HCT116 (cell line): ENCODE results near the gene SLC24A3. TPM values are rescaled to one million over a fixed set of nuclear protein-coding genes. Genes with fewer than 3 reads are reported as not detected.

Experiments used
- ATAC-seq: fragments of 200-7000 bp; cut with Tn5 transposase; 2 replicates; pipeline ENCODE4 v1.9.1; 2020; ENCODE audit warnings: mild to moderate bottlenecking, moderate library complexity
- BruUV-seq: library from RNA; stranded (reverse); fragments of 400-500 nt; replicated peaks from 2 replicates; lab custom pipeline; 2021; lab: Mats Ljungman, UMichigan
- CTCF ChIA-PET: fragments of 300-600 bp; sonication (Branson Sonifier 250); formaldehyde crosslinking; loops from one replicate; lab custom pipeline; 2021; ENCODE audit warnings: antibody characterized with exemption; lab: Charles Lee
- POLR2A ChIA-PET: fragments of 300-600, 350-600 bp; sonication (Branson Sonifier 250); formaldehyde crosslinking; loops from one replicate; lab custom pipeline; 2021; ENCODE audit warnings: antibody characterized with exemption; lab: Charles Lee
- RAD21 ChIA-PET, 2 experiments: fragments of 300-600 bp; sonication (Branson Sonifier 250); formaldehyde crosslinking; loops; one replicate each; lab custom pipeline; 2023; ENCODE audit warnings: low total read pairs in 2 of 2; ENCODE audit not compliant: uncharacterized antibody in 2 of 2, unreplicated experiment in 2 of 2, low non-redundant PET in 1 of 2; lab: Charles Lee
- DNase-seq: peaks from one replicate; pipeline ENCODE4 v3.0.0-alpha.2; 2010; ENCODE audit warnings: low read depth, low spot score
- H2AFZ ChIP-seq: fragments of 200-600 bp; shearing (Covaris generic), sonication (generic); 2 replicates; pipeline ENCODE4 v1.6.1; 2017; ENCODE audit warnings: low read depth, mixed run types, mixed read lengths, antibody characterized with exemption, low read length; ENCODE audit not compliant: poor library complexity, severe bottlenecking
- H3K27ac ChIP-seq: 2 replicates; pipeline ENCODE4 v1.5.1; 2012; ENCODE audit warnings: low read depth, low read length
- H3K27me3 ChIP-seq: fragments of 200-600 bp; sonication (generic); 2 replicates; pipeline ENCODE4 v1.6.1; 2016; ENCODE audit warnings: mixed run types, low read length, mixed read lengths; ENCODE audit not compliant: insufficient read depth
- H3K36me3 ChIP-seq, 2 experiments: fragments of 200-500 bp in 1 of 2; fragments of 200-600 bp in 1 of 2; sonication (Bioruptor generic) in 1 of 2; sonication (generic) in 1 of 2; 2 replicates each; pipeline versions ENCODE4 v1.5.1 to v1.6.1; 2014 to 2016; ENCODE audit warnings: low read length in 2 of 2, inconsistent platforms in 1 of 2, mixed read lengths in 1 of 2, mixed run types in 1 of 2; ENCODE audit not compliant: insufficient read depth in 2 of 2, control insufficient read depth in 1 of 2
- H3K4me1 ChIP-seq, 2 experiments: fragments of 200-600 bp in 1 of 2; sonication (generic) in 1 of 2; 2 replicates each; pipeline versions ENCODE4 v1.5.1 to v1.6.1; 2012 to 2017; ENCODE audit warnings: low read length in 2 of 2, inconsistent platforms in 1 of 2, mild to moderate bottlenecking in 1 of 2, mixed read lengths in 1 of 2, mixed run types in 1 of 2, moderate library complexity in 1 of 2; ENCODE audit not compliant: insufficient read depth in 2 of 2, control insufficient read depth in 1 of 2
- H3K4me2 ChIP-seq: fragments of 200-600 bp; sonication (generic); 2 replicates; pipeline ENCODE4 v1.6.1; 2017; ENCODE audit warnings: mixed run types, low read length, mixed read lengths
- H3K4me3 ChIP-seq, 2 experiments: fragments of 200-600 bp in 1 of 2; sonication (generic) in 1 of 2; replicated peaks in 1 of 2; 2 replicates each; pipeline ENCODE4 v1.5.1; 2011 to 2016; ENCODE audit warnings: low read length in 2 of 2, control low read depth in 1 of 2, low read depth in 1 of 2, mild to moderate bottlenecking in 1 of 2, mixed read lengths in 1 of 2, mixed run types in 1 of 2
- H3K79me2 ChIP-seq: fragments of 200-600 bp; sonication (generic); 2 replicates; pipeline ENCODE4 v1.6.1; 2017; ENCODE audit warnings: mild to moderate bottlenecking, mixed run types, low read length, moderate library complexity, mixed read lengths; ENCODE audit not compliant: insufficient read depth
- H3K9ac ChIP-seq: fragments of 200-600 bp; sonication (generic); 2 replicates; pipeline ENCODE4 v1.6.1; 2016; ENCODE audit warnings: low read length, mixed read lengths
- H3K9me2 ChIP-seq: fragments of 200-600 bp; sonication (generic), shearing (Covaris generic); 2 replicates; pipeline ENCODE4 v1.6.1; 2017; ENCODE audit warnings: mixed run types, mild to moderate bottlenecking, moderate library complexity; ENCODE audit not compliant: insufficient read depth
- H3K9me3 ChIP-seq, 2 experiments: fragments of 200-500 bp in 1 of 2; fragments of 200-600 bp in 1 of 2; sonication (Bioruptor generic) in 1 of 2; sonication (generic) in 1 of 2; 2 replicates each; pipeline ENCODE4 v1.6.1; 2014 to 2017; ENCODE audit warnings: low read length in 2 of 2, mixed read lengths in 2 of 2, inconsistent platforms in 1 of 2, low read depth in 1 of 2, mild to moderate bottlenecking in 1 of 2, mixed run types in 1 of 2, moderate library complexity in 1 of 2; ENCODE audit not compliant: control insufficient read depth in 1 of 2, insufficient read depth in 1 of 2
- H4K20me1 ChIP-seq: fragments of 200-600 bp; sonication (generic), shearing (Covaris generic); 2 replicates; pipeline ENCODE4 v1.6.1; 2017; ENCODE audit warnings: mixed run types, mild to moderate bottlenecking, moderate library complexity; ENCODE audit not compliant: insufficient read depth
- CBX3 ChIP-seq: IDR thresholded peaks from 2 replicates; pipeline ENCODE4 v1.6.1; 2012; ENCODE audit warnings: low read depth
- CEBPB ChIP-seq: IDR thresholded peaks from 2 replicates; pipeline ENCODE4 v1.6.1; 2012; ENCODE audit warnings: low read depth
- EGR1 ChIP-seq: IDR thresholded peaks from 2 replicates; pipeline ENCODE4 v1.6.1; 2012; ENCODE audit warnings: low read depth
- ELF1 ChIP-seq: IDR thresholded peaks from 2 replicates; pipeline ENCODE4 v1.6.1; 2012; ENCODE audit warnings: low read depth, borderline replicate concordance
- EZH2 ChIP-seq: fragments of 200-600 bp; sonication (generic); IDR thresholded peaks from 2 replicates; pipeline ENCODE4 v1.6.1; 2017; ENCODE audit warnings: antibody characterized with exemption, mixed run types
- FOSL1 ChIP-seq: IDR thresholded peaks from 2 replicates; pipeline ENCODE4 v1.6.1; 2012; ENCODE audit warnings: low read depth
- JUND ChIP-seq: IDR thresholded peaks from 2 replicates; pipeline ENCODE4 v1.6.1; 2012
- POLR2A ChIP-seq: IDR thresholded peaks from 2 replicates; pipeline ENCODE4 v1.7.0; 2011; ENCODE audit warnings: borderline replicate concordance; ENCODE audit not compliant: insufficient read depth, insufficient read length; ENCODE audit errors: extremely low read depth
- POLR2AphosphoS5 ChIP-seq: IDR thresholded peaks from 2 replicates; pipeline ENCODE4 v1.6.1; 2011; ENCODE audit warnings: mild to moderate bottlenecking, low read depth, low read length, moderate library complexity
- RAD21 ChIP-seq: IDR thresholded peaks from 2 replicates; pipeline ENCODE4 v1.6.1; 2012; ENCODE audit warnings: low read depth, mild to moderate bottlenecking
- SIN3A ChIP-seq: IDR thresholded peaks from 2 replicates; pipeline ENCODE4 v1.6.1; 2012; ENCODE audit warnings: low read depth
- SP1 ChIP-seq: IDR thresholded peaks from 2 replicates; pipeline ENCODE4 v1.6.1; 2012; ENCODE audit warnings: low read depth
- YY1 ChIP-seq: IDR thresholded peaks from 2 replicates; pipeline ENCODE4 v1.6.1; 2011; ENCODE audit warnings: low read length, low read depth, moderate library complexity, mild to moderate bottlenecking; ENCODE audit not compliant: insufficient replicate concordance; ENCODE audit errors: extremely low read depth
- ZFX ChIP-seq: fragments of 450-650 bp; IDR thresholded peaks from 2 replicates; pipeline ENCODE4 v1.6.1; 2017
- ZNF274 ChIP-seq: fragments of 200-500 bp; sonication (Bioruptor generic); IDR thresholded peaks from 2 replicates; pipeline ENCODE4 v1.6.1; 2014; ENCODE audit warnings: mild to moderate bottlenecking, low read depth, low read length, inconsistent platforms
- intact Hi-C: fragments of 100-400 bp; cut with micrococcal nuclease; formaldehyde crosslinking; loops from 2 replicates; pipeline ENCODE4 v1.10.0; 2022
- total RNA-seq: library from RNA; stranded (reverse); gene quantifications from one replicate; pipeline ENCODE4 v1.2.1, GENCODE V29; 2021; ENCODE audit not compliant: unreplicated experiment
- TF ChIP-seq, protein P1 (sequence below): IDR thresholded peaks from 2 replicates; pipeline ENCODE4 v1.6.1; 2012
- TF ChIP-seq, protein P2 (sequence below): IDR thresholded peaks from 2 replicates; pipeline ENCODE4 v1.6.1; 2012; ENCODE audit warnings: low read depth
- TF ChIP-seq, protein P3 (sequence below): IDR thresholded peaks from 2 replicates; pipeline ENCODE4 v1.6.1; 2011; ENCODE audit warnings: mild to moderate bottlenecking, low read length, moderate library complexity; ENCODE audit not compliant: insufficient replicate concordance; ENCODE audit errors: extremely low read depth

SLC24A3 gene
- total RNA-seq, 1 experiment from 2014 or later: not detected

DNA sequence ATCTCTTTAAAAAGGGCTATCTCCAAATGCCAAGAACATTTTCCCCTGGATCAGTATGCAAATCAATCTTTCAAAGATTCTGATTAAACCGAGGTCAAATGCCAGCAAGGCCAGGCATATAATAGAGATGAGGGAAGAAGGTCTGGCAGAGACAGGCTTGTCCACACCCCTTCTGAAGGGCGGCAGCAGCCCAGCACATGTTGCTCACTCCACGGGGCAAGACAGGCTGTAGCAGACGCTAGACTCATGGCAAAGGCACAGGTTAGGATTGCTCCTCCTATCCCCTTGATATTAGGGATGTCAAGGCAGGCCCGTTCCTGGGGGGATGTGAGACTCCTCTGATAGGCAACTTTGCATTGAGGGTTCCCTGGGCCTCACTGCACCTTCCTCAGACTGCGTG is 440.9 kb downstream of the SLC24A3 start:
- no peak for TF ChIP-seq FOSL1
- TF ChIP-seq RAD21: no peak
- TF ChIP-seq SP1: no peak
- TF ChIP-seq, protein P1, sequence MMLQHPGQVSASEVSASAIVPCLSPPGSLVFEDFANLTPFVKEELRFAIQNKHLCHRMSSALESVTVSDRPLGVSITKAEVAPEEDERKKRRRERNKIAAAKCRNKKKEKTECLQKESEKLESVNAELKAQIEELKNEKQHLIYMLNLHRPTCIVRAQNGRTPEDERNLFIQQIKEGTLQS: no peak
- no peak for TF ChIP-seq POLR2AphosphoS5
- TF ChIP-seq EZH2: no peak
- no peak for TF ChIP-seq YY1
- no peak for TF ChIP-seq ZFX
- TF ChIP-seq, protein P2, sequence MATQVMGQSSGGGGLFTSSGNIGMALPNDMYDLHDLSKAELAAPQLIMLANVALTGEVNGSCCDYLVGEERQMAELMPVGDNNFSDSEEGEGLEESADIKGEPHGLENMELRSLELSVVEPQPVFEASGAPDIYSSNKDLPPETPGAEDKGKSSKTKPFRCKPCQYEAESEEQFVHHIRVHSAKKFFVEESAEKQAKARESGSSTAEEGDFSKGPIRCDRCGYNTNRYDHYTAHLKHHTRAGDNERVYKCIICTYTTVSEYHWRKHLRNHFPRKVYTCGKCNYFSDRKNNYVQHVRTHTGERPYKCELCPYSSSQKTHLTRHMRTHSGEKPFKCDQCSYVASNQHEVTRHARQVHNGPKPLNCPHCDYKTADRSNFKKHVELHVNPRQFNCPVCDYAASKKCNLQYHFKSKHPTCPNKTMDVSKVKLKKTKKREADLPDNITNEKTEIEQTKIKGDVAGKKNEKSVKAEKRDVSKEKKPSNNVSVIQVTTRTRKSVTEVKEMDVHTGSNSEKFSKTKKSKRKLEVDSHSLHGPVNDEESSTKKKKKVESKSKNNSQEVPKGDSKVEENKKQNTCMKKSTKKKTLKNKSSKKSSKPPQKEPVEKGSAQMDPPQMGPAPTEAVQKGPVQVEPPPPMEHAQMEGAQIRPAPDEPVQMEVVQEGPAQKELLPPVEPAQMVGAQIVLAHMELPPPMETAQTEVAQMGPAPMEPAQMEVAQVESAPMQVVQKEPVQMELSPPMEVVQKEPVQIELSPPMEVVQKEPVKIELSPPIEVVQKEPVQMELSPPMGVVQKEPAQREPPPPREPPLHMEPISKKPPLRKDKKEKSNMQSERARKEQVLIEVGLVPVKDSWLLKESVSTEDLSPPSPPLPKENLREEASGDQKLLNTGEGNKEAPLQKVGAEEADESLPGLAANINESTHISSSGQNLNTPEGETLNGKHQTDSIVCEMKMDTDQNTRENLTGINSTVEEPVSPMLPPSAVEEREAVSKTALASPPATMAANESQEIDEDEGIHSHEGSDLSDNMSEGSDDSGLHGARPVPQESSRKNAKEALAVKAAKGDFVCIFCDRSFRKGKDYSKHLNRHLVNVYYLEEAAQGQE: no peak
- TF ChIP-seq ZNF274: no peak
- TF ChIP-seq JUND: no peak
- TF ChIP-seq CEBPB: no peak
- no peak for TF ChIP-seq CBX3
- no peak for TF ChIP-seq POLR2A
- no peak for TF ChIP-seq ELF1
- TF ChIP-seq, protein P3, sequence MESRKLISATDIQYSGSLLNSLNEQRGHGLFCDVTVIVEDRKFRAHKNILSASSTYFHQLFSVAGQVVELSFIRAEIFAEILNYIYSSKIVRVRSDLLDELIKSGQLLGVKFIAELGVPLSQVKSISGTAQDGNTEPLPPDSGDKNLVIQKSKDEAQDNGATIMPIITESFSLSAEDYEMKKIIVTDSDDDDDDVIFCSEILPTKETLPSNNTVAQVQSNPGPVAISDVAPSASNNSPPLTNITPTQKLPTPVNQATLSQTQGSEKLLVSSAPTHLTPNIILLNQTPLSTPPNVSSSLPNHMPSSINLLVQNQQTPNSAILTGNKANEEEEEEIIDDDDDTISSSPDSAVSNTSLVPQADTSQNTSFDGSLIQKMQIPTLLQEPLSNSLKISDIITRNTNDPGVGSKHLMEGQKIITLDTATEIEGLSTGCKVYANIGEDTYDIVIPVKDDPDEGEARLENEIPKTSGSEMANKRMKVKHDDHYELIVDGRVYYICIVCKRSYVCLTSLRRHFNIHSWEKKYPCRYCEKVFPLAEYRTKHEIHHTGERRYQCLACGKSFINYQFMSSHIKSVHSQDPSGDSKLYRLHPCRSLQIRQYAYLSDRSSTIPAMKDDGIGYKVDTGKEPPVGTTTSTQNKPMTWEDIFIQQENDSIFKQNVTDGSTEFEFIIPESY: no peak
- TF ChIP-seq EGR1: no peak
- TF ChIP-seq SIN3A: no peak
- CTCF ChIA-PET: no interaction called here
- DNase-seq (no peak), ATAC-seq (no peak)
- Histone ChIP-seq H4K20me1 (no peaks in the 10 kb centered on the region), H3K27me3 (no peaks in the 10 kb centered on the region), H3K4me2 (no peak overlapping the region), H3K9me2 (no peaks in the 10 kb centered on the region), H3K27ac (no peak overlapping the region), H3K36me3 (no peaks in the 10 kb centered on the region), H3K4me1 (no peaks in the 10 kb centered on the region), H3K9me3 (no peaks in the 10 kb centered on the region), H3K9ac (no peak overlapping the region), H3K4me3 (no peak overlapping the region), H3K79me2 (no peaks in the 10 kb centered on the region), H2AFZ (no peak overlapping the region)
- intact Hi-C loops: no loop called here
- BruUV-seq: no TSS peak
- POLR2A ChIA-PET: no interaction called here
- RAD21 ChIA-PET: no interaction called here
